A549 (cell line): ENCODE data around the gene COPA. TPM values are rescaled to one million over a fixed set of nuclear protein-coding genes. Genes with fewer than 3 reads are reported as not detected.

Source experiments
- ATAC-seq, 2 experiments: fragments of 200-7000 bp in 1 of 2; fragments of >200 bp in 1 of 2; cut with Nextera tagmentation in 1 of 2; cut with Tn5 transposase in 1 of 2; 3 replicates each; pipeline versions ENCODE4 v1.8.0 to v1.9.1; 2018 to 2020; ENCODE audit warnings: mild to moderate bottlenecking in 1 of 2, moderate library complexity in 1 of 2
- CTCF ChIA-PET: fragments of 300-600 bp; sonication (Branson Sonifier 250); formaldehyde crosslinking; extraction: SDS; loops from one replicate; lab custom pipeline; 2021; ENCODE audit warnings: antibody characterized with exemption, inconsistent platforms; lab: Yijun Ruan, JAX
- POLR2A ChIA-PET: fragments of 350-600 bp; formaldehyde crosslinking; extraction: SDS; loops from one replicate; lab custom pipeline; 2021; ENCODE audit warnings: antibody characterized with exemption, inconsistent platforms; lab: Yijun Ruan, JAX
- DNase-seq, 2 experiments: peaks; one replicate each; pipeline versions ENCODE4 v3.0.0 to v3.0.0-alpha.2; 2011 to 2016; ENCODE audit warnings: low read depth in 1 of 2, low spot score in 1 of 2
- FAIRE-seq: peaks from 2 replicates; lab custom pipeline; 2011; peaks lifted over from hg19 to GRCh38; lab: Jason Lieb, UNC
- H3K27ac ChIP-seq, 2 experiments: fragments of >200 bp; sonication (Bioruptor Twin); formaldehyde crosslinking; 3 replicates each; pipeline ENCODE4 v1.5.1; 2016 to 2017
- H3K4me1 ChIP-seq: fragments of >200 bp; sonication (Bioruptor Twin); formaldehyde crosslinking; 3 replicates; pipeline ENCODE4 v1.6.1; 2016
- H3K4me2 ChIP-seq: fragments of >200 bp; sonication (Bioruptor Twin); formaldehyde crosslinking; 3 replicates; pipeline ENCODE4 v1.6.1; 2016
- H3K4me3 ChIP-seq: fragments of >200 bp; sonication (Bioruptor Twin); formaldehyde crosslinking; 3 replicates; pipeline ENCODE4 v1.5.1; 2016
- H3K9me3 ChIP-seq: fragments of >200 bp; sonication (Bioruptor Twin); formaldehyde crosslinking; 3 replicates; pipeline ENCODE4 v1.6.1; 2016
- BCL3 ChIP-seq: fragments of >200 bp; sonication (Bioruptor Twin); formaldehyde crosslinking; IDR thresholded peaks from 3 replicates; pipeline ENCODE4 v1.6.1; 2016
- CTCF ChIP-seq: fragments of >200 bp; sonication (Bioruptor Twin); formaldehyde crosslinking; IDR thresholded peaks from 3 replicates; pipeline ENCODE4 v1.5.1; 2016
- EHF ChIP-seq: fragments of 250-450 bp; sonication (Bioruptor Pico); IDR thresholded peaks from 2 replicates; pipeline ENCODE4 v1.5.0; 2020; ENCODE audit warnings: mild to moderate bottlenecking
- FOSL2 ChIP-seq, 2 experiments: fragments of 450-650 bp in 1 of 2; fragments of >200 bp in 1 of 2; sonication (Bioruptor Twin) in 1 of 2; formaldehyde crosslinking; IDR thresholded peaks; 2 replicates each; pipeline versions ENCODE4 v1.5.0 to v1.6.1; 2016 to 2020; ENCODE audit warnings: mild to moderate bottlenecking in 1 of 2, moderate library complexity in 1 of 2
- HMGXB4 ChIP-seq: fragments of 250-450 bp; sonication (Bioruptor Pico); IDR thresholded peaks from 2 replicates; pipeline ENCODE4 v1.5.0; 2021; ENCODE audit warnings: mild to moderate bottlenecking, moderate library complexity, borderline replicate concordance
- NR3C1 ChIP-seq: fragments of >200 bp; sonication (Bioruptor Twin); formaldehyde crosslinking; IDR thresholded peaks from 3 replicates; pipeline ENCODE4 v1.6.1; 2017
- PBX3 ChIP-seq: IDR thresholded peaks from 2 replicates; pipeline ENCODE4 v1.6.1; 2012
- PHF8 ChIP-seq: fragments of 200-600 bp; sonication (generic); IDR thresholded peaks from 2 replicates; pipeline ENCODE4 v1.6.1; 2016; ENCODE audit warnings: low read depth, mild to moderate bottlenecking, antibody characterized with exemption, moderate library complexity, borderline replicate concordance
- RAD21 ChIP-seq, 2 experiments: fragments of >200 bp in 1 of 2; sonication (Bioruptor Twin) in 1 of 2; formaldehyde crosslinking in 1 of 2; IDR thresholded peaks in 1 of 2; conservative IDR thresholded peaks in 1 of 2; 2 replicates in 1 of 2; 3 replicates in 1 of 2; pipeline ENCODE4 v1.6.1; 2012 to 2018; ENCODE audit warnings: inconsistent platforms in 1 of 2
- REST ChIP-seq: fragments of 200-600 bp; sonication (generic); IDR thresholded peaks from 2 replicates; pipeline ENCODE4 v1.6.1; 2016; ENCODE audit warnings: antibody characterized with exemption, mild to moderate bottlenecking, moderate library complexity
- SMC3 ChIP-seq: fragments of >200 bp; sonication (Bioruptor Twin); formaldehyde crosslinking; IDR thresholded peaks from 3 replicates; pipeline ENCODE4 v1.6.1; 2018; ENCODE audit warnings: inconsistent platforms
- ZNF302 ChIP-seq: fragments of 250-450 bp; sonication (Bioruptor Pico); IDR thresholded peaks from 2 replicates; pipeline ENCODE4 v1.9.0; 2021; ENCODE audit warnings: inconsistent platforms, mild to moderate bottlenecking, moderate library complexity
- WGBS: methylation state at CpG from one replicate; pipeline ENCODE4 v1.1.6; 2017; ENCODE audit errors: missing lambda C conversion rate; 5-methylcytosine and 5-hydroxymethylcytosine counted together
- polyA plus RNA-seq, 4 experiments: library from polyadenylated mRNA; depleted of rRNA in 3 of 4; stranded (reverse); fragments of >200 nt; fragmentation: RNase III in 1 of 4; extraction: RNeasy Plus Mini Kit Qiagen cat#74134 plus additional on column Dnase treatment in 1 of 4; gene quantifications; 2 replicates in 3 of 4; 3 replicates in 1 of 4; pipeline ENCODE4 v1.2.3, GENCODE V29; 2011 to 2017

The COPA gene
- polyA plus RNA-seq, 2 of the 4 experiments (the other 2 are of a cell fraction), result 83.5 to 149 TPM

GRCh38 chr1:160377585-160378206, 34.6 kb upstream of the COPA start:
- H3K4me1 ChIP-seq, result no peaks in the 10 kb centered on the region
- TF ChIP-seq PHF8 (no peak), HMGXB4 (CRISPR knock-in tag) (no peak), EHF (CRISPR knock-in tag) (no peak), SMC3 (no peak), BCL3 (no peak), FOSL2 (IDR thresholded peaks at IDR 0.05) (no peak), FOSL2 (CRISPR knock-in tag; IDR thresholded peaks at IDR 0.05) (no peak), REST (no peak), NR3C1 (no peak), ZNF302 (no peak), PBX3 (no peak), CTCF (no peak)
- FAIRE-seq, result no peak
- no peak for ATAC-seq
- no peaks in the 10 kb centered on the region for H3K9me3 ChIP-seq
- H3K4me3 ChIP-seq, result no peak overlapping the region
- H3K27ac ChIP-seq, result no peak overlapping the region
- POLR2A ChIA-PET, result no interaction called here
- WGBS, result 56% methylated on average over 7 of the region's 7 CpGs
- H3K4me2 ChIP-seq, result no peak overlapping the region
- CTCF ChIA-PET, result interaction anchor here (0.6 to 10.0 kb wide), 25 partner anchors 8 to 331 kb away, joined by 3 to 76 read pairs (median 6); partner anchors contain the start of gene NHLH1
- no peak for DNase-seq

GRCh38 chr1:160376525-160377131, 33.6 kb upstream of the COPA start:
- ATAC-seq (peak; percentile 80 to 93), FAIRE-seq (peak; percentile 79), DNase-seq (peak; percentile 65 to 76)
- H3K4me3 ChIP-seq, result no peak overlapping the region
- no peaks in the 10 kb centered on the region for H3K4me1 ChIP-seq
- WGBS, result 2% methylated on average over 5 of the region's 5 CpGs
- ChIA-PET CTCF (interaction anchor here (0.6 to 10.0 kb wide), 44 partner anchors 10 to 485 kb away, joined by 3 to 76 read pairs (median 4); partner anchors contain the start of gene NHLH1), POLR2A (interaction anchor here (1.2 kb wide), 1 partner anchor 10 kb away, joined by 5 read pairs; the partner anchor contains the start of gene NHLH1)
- no peaks in the 10 kb centered on the region for H3K9me3 ChIP-seq
- no peak overlapping the region for H3K27ac ChIP-seq
- no peak overlapping the region; the same call in 2 of the 3 replicates for H3K4me2 ChIP-seq
- TF ChIP-seq NR3C1 (no peak), SMC3 (peak; percentile 68), RAD21 (conservative IDR thresholded peaks at IDR 0.05 in 1 of 2, IDR thresholded peaks at IDR 0.05 in 1 of 2) (peak; percentile 84 to 94), CTCF (peak; percentile 96)
